HepG2 (cell line): Measurements from ENCODE around the gene FBXW8. TPM values are rescaled to one million over a fixed set of nuclear protein-coding genes. Genes with fewer than 3 reads are reported as not detected.
A peak's percentile ranks its signal among the peaks of the same experiment; 100 is the strongest.

Experiments used
- ATAC-seq: fragments of 200-7000 bp; cut with Tn5 transposase; 3 replicates; pipeline ENCODE4 v1.9.1; 2020; ENCODE audit warnings: mild to moderate bottlenecking, moderate library complexity
- BruUV-seq: library from RNA; stranded (reverse); fragments of 400-500 nt; replicated peaks from 2 replicates; lab custom pipeline; 2021; lab: Mats Ljungman, UMichigan
- CTCF ChIA-PET: fragments of 300-600 bp; formaldehyde crosslinking; extraction: SDS; loops from one replicate; lab custom pipeline; 2021; ENCODE audit warnings: low total read pairs, inconsistent platforms, low intra/inter-chr PET ratio; lab: Yijun Ruan, JAX
- POLR2A ChIA-PET: fragments of 350-600 bp; sonication (Branson Sonifier 250); formaldehyde crosslinking; loops from one replicate; lab custom pipeline; 2020; ENCODE audit warnings: antibody characterized with exemption, inconsistent platforms; lab: Yijun Ruan, JAX
- DNase-seq: peaks from one replicate; pipeline ENCODE4 v3.0.0-alpha.2; 2015; ENCODE audit warnings: low spot score
- FAIRE-seq: peaks from 3 replicates; lab custom pipeline; 2011; peaks lifted over from hg19 to GRCh38; lab: Jason Lieb, UNC
- H2AFZ ChIP-seq: one replicate; pipeline ENCODE4 v1.6.1; 2011; ENCODE audit warnings: low read length, inconsistent platforms
- H3K27ac ChIP-seq: fragments of 300-600 bp; 3 replicates; pipeline ENCODE4 v1.8.0; 2011; ENCODE audit warnings: mixed run types, mild to moderate bottlenecking, mixed read lengths, low read length, inconsistent platforms; ENCODE audit not compliant: insufficient read depth; ENCODE audit errors: extremely low read length
- H3K27me3 ChIP-seq, 2 experiments: fragments of 200-600 bp in 1 of 2; 2 replicates in 1 of 2; 3 replicates in 1 of 2; pipeline versions ENCODE4 v1.6.0 to v1.8.0; 2011; ENCODE audit warnings: low read length in 2 of 2, mild to moderate bottlenecking in 2 of 2, moderate library complexity in 2 of 2, inconsistent platforms in 1 of 2; ENCODE audit not compliant: insufficient read depth in 2 of 2, control insufficient read depth in 1 of 2
- H3K36me3 ChIP-seq, 2 experiments: fragments of 200-600 bp in 1 of 2; replicated peaks in 1 of 2; 2 replicates in 1 of 2; 3 replicates in 1 of 2; pipeline versions ENCODE4 v1.5.1 to v1.8.0; 2011; ENCODE audit warnings: low read length in 2 of 2, inconsistent platforms in 1 of 2; ENCODE audit not compliant: insufficient read depth in 2 of 2, control insufficient read depth in 1 of 2
- H3K4me1 ChIP-seq: 2 replicates; pipeline ENCODE4 v1.5.1; 2012; ENCODE audit warnings: low read length, inconsistent platforms; ENCODE audit not compliant: insufficient read depth
- H3K4me2 ChIP-seq: 2 replicates; pipeline ENCODE4 v1.6.0; 2011; ENCODE audit warnings: low read depth, low read length, inconsistent platforms
- H3K4me3 ChIP-seq, 3 experiments: fragments of 200-600 bp in 1 of 3; sonication (generic), shearing (Covaris generic) in 1 of 3; replicated peaks in 1 of 3; 2 replicates each; pipeline ENCODE4 v1.5.1; 2011 to 2016; ENCODE audit warnings: low read length in 3 of 3, inconsistent platforms in 2 of 3, low read depth in 2 of 3, mild to moderate bottlenecking in 2 of 3, control low read depth in 1 of 3, mixed read lengths in 1 of 3; ENCODE audit not compliant: insufficient read depth in 1 of 3
- H3K79me2 ChIP-seq: one replicate; pipeline ENCODE4 v1.6.1; 2011; ENCODE audit warnings: low read length, inconsistent platforms; ENCODE audit not compliant: insufficient read depth
- H3K9ac ChIP-seq: 2 replicates; pipeline ENCODE4 v1.6.0; 2011; ENCODE audit warnings: mild to moderate bottlenecking, low read depth, low read length, inconsistent platforms; ENCODE audit not compliant: insufficient read depth
- H3K9me3 ChIP-seq: 2 replicates; pipeline ENCODE4 v1.5.1; 2012; ENCODE audit warnings: mild to moderate bottlenecking, low read length
- H4K20me1 ChIP-seq: 2 replicates; pipeline ENCODE4 v1.6.0; 2011; ENCODE audit warnings: inconsistent platforms, mild to moderate bottlenecking, low read length, moderate library complexity; ENCODE audit not compliant: insufficient read depth
- CC2D1A ChIP-seq: sonication (generic); formaldehyde crosslinking; IDR thresholded peaks from 2 replicates; pipeline ENCODE4 v1.8.1; 2023; ENCODE audit warnings: mild to moderate bottlenecking, missing genetic modification reagents
- SMARCC2 ChIP-seq: fragments of 450-650 bp; IDR thresholded peaks from 2 replicates; pipeline ENCODE4 v1.6.1; 2017; ENCODE audit warnings: antibody characterized with exemption, mild to moderate bottlenecking
- SOX6 ChIP-seq, 2 experiments: fragments of 450-650 bp in 1 of 2; sonication (generic) in 1 of 2; formaldehyde crosslinking in 1 of 2; IDR thresholded peaks; 2 replicates each; pipeline versions ENCODE4 v1.4.0 to v1.6.1; 2017 to 2020; ENCODE audit warnings: antibody characterized with exemption in 1 of 2, mild to moderate bottlenecking in 1 of 2, missing genetic modification reagents in 1 of 2
- XRCC5 ChIP-seq: fragments of 200-400 bp; formaldehyde crosslinking; optimal IDR thresholded peaks from 2 replicates; pipeline ENCODE3; 2017; ENCODE audit warnings: mild to moderate bottlenecking, low read length
- ZNF10 ChIP-seq: sonication (generic); formaldehyde crosslinking; IDR thresholded peaks from 2 replicates; pipeline ENCODE4 v1.4.0; 2020; ENCODE audit warnings: mild to moderate bottlenecking, low read depth, missing genetic modification reagents, borderline replicate concordance
- WGBS: methylation state at CpG from one replicate; pipeline ENCODE4 v1.1.6; 2017; ENCODE audit warnings: low lambda C conversion rate; 5-methylcytosine and 5-hydroxymethylcytosine counted together
- in situ Hi-C: cut with HindIII; loops from 2 replicates; pipeline ENCODE4 v1.10.0; 2017; ENCODE audit warnings: low pct_unique_long_range_greater_than_20kb; ENCODE audit not compliant: extremely low pct_ligation_motif_present
- intact Hi-C: fragments of 100-400 bp; cut with micrococcal nuclease; formaldehyde crosslinking; loops from one replicate; pipeline ENCODE4 v1.10.0; 2022; ENCODE audit not compliant: unreplicated experiment
- polyA plus RNA-seq, 8 experiments: library from polyadenylated mRNA; depleted of rRNA in 3 of 8; stranded (reverse) in 7 of 8; unstranded in 1 of 8; fragments of >200 nt; fragmentation: Illumina TruSeq in 4 of 8; extraction: Trizol in 4 of 8; gene quantifications; 2 replicates each; pipeline versions ENCODE4 v1.2.1 to v1.2.3, GENCODE V29; 2011 to 2016; ENCODE audit warnings: low read depth in 4 of 8, missing spikeins in 1 of 8, mixed read lengths in 1 of 8; ENCODE audit not compliant: insufficient read depth in 1 of 8
- total RNA-seq, 5 experiments: library from RNA; depleted of rRNA; stranded (reverse); fragments of >200 nt; fragmentation: Illumina TruSeq; extraction: Trizol; gene quantifications; 2 replicates each; pipeline ENCODE4 v1.2.3, GENCODE V29; 2016; ENCODE audit warnings: low read depth in 1 of 5
- TF ChIP-seq, protein P1 (sequence below): sonication (generic); formaldehyde crosslinking; conservative IDR thresholded peaks from 2 replicates; pipeline ENCODE4 v1.4.0; 2020; ENCODE audit warnings: mild to moderate bottlenecking, missing genetic modification reagents, moderate library complexity
- TF ChIP-seq, protein P2 (sequence below): sonication (generic); formaldehyde crosslinking; IDR thresholded peaks from 2 replicates; pipeline ENCODE4 v1.5.0; 2020; ENCODE audit warnings: missing genetic modification reagents, mild to moderate bottlenecking, borderline replicate concordance
- TF ChIP-seq, protein P3 (sequence below): sonication (generic); formaldehyde crosslinking; IDR thresholded peaks from 2 replicates; pipeline ENCODE4 v1.8.0; 2022; ENCODE audit warnings: mild to moderate bottlenecking, missing genetic modification reagents
- TF ChIP-seq, protein P4 (sequence below): sonication (generic); formaldehyde crosslinking; IDR thresholded peaks from 2 replicates; pipeline ENCODE4 v1.4.0; 2020; ENCODE audit warnings: missing genetic modification reagents
- TF ChIP-seq, protein P5 (sequence below): sonication (generic); formaldehyde crosslinking; IDR thresholded peaks from 2 replicates; pipeline ENCODE4 v1.4.0; 2020; ENCODE audit warnings: missing genetic modification reagents, borderline replicate concordance

FBXW8 gene
- total and polyA plus RNA-seq, 2 of the 13 experiments (the other 11 are each of a cell fraction or from before 2014, with no cell fraction given) = 5.1 to 5.9 TPM

DNA sequence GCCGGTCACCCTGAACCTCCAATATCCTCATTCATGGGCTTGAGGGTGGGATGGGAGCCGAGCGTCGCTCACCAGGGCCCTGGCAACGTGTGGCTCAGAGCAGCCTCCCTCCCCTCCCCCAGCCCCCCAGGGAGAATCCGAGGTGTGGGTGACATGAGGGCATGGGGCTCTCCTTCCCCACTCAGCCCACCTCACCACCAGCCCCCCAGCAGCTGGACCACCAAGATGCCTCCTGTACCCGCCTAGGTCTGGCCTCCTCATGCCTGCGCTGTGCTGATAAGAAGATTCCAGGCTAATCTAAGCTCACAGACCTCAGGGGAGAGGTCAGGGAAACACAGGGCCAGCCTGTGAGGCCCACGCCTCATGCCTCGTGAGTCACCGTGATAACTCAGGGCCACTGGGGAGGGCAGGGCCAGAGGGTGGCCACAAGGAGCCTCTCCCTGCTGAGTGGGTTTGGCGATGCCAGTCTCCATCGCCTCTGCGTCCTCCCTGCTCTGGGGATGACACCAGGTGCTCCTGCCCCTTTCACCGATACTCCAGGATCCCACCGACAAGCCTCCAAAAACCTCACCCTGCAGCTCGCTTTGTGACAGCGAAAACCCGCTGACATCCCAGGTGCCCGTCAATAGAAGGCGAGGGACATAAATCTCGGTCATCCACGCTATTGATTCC lies 131.6 kb downstream of the FBXW8 start (continued):
- TF ChIP-seq, protein P1, sequence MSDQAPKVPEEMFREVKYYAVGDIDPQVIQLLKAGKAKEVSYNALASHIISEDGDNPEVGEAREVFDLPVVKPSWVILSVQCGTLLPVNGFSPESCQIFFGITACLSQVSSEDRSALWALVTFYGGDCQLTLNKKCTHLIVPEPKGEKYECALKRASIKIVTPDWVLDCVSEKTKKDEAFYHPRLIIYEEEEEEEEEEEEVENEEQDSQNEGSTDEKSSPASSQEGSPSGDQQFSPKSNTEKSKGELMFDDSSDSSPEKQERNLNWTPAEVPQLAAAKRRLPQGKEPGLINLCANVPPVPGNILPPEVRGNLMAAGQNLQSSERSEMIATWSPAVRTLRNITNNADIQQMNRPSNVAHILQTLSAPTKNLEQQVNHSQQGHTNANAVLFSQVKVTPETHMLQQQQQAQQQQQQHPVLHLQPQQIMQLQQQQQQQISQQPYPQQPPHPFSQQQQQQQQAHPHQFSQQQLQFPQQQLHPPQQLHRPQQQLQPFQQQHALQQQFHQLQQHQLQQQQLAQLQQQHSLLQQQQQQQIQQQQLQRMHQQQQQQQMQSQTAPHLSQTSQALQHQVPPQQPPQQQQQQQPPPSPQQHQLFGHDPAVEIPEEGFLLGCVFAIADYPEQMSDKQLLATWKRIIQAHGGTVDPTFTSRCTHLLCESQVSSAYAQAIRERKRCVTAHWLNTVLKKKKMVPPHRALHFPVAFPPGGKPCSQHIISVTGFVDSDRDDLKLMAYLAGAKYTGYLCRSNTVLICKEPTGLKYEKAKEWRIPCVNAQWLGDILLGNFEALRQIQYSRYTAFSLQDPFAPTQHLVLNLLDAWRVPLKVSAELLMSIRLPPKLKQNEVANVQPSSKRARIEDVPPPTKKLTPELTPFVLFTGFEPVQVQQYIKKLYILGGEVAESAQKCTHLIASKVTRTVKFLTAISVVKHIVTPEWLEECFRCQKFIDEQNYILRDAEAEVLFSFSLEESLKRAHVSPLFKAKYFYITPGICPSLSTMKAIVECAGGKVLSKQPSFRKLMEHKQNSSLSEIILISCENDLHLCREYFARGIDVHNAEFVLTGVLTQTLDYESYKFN = 0 out of 2 replicates have a peak, but pooled peaks have one; percentile 38
- no peak for TF ChIP-seq SOX6 (IDR thresholded peaks at IDR 0.05)
- TF ChIP-seq SOX6 (CRISPR knock-in tag; IDR thresholded peaks at IDR 0.05) = no peak
- TF ChIP-seq XRCC5 = no peak
- TF ChIP-seq, all 625 proteins: peak for 35

DNA sequence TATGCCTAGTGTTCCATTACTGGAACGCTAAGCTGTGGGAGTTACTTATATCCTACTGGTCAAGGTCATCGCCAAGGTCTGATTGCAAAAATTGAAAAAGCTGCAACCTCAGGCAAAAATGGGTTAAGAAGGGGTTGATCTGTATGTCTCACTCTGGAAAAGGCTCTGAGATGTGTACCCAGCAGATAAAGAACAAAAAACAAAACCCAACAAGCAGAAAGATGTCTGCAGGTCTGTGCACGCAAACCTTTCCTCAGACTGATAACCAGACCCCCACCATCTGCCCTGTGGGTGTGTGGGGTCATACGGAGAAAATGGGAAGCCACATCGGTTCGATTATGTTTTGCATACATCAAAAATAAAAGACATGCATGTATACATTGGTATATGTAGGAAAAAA lies 132.1 kb downstream of the FBXW8 start:
- intact Hi-C loops (no loop called here), in situ Hi-C loops (no loop called here)
- Histone ChIP-seq H4K20me1 (no peaks in the 10 kb centered on the region), H3K4me1 (peaks cover 66% of the 10 kb centered on the region), H3K9ac (no peak overlapping the region; the same call in 1 of the 2 replicates), H3K79me2 (no peaks in the 10 kb centered on the region), H3K4me2 (no peak overlapping the region), H3K27ac (no peak overlapping the region), H3K27me3 (no peaks in the 10 kb centered on the region), H2AFZ (no peak overlapping the region), H3K36me3 (peaks cover 6 to 11% of the 10 kb centered on the region in 2 experiments; a peak in 4 of 5 replicates), H3K9me3 (no peaks in the 10 kb centered on the region), H3K4me3 (no peak overlapping the region)
- FAIRE-seq (no peak), ATAC-seq (no peak), DNase-seq (no peak)
- WGBS = 85% methylated on average over 6 of the region's 6 CpGs
- ChIA-PET POLR2A (interaction anchor here (1.7 kb wide), 1 partner anchor 48 kb away, joined by 8 read pairs; no protein-coding TSS in a partner anchor), CTCF (no interaction called here)
- TF ChIP-seq ZNF10 (CRISPR knock-in tag) = no peak
- TF ChIP-seq, protein P2, sequence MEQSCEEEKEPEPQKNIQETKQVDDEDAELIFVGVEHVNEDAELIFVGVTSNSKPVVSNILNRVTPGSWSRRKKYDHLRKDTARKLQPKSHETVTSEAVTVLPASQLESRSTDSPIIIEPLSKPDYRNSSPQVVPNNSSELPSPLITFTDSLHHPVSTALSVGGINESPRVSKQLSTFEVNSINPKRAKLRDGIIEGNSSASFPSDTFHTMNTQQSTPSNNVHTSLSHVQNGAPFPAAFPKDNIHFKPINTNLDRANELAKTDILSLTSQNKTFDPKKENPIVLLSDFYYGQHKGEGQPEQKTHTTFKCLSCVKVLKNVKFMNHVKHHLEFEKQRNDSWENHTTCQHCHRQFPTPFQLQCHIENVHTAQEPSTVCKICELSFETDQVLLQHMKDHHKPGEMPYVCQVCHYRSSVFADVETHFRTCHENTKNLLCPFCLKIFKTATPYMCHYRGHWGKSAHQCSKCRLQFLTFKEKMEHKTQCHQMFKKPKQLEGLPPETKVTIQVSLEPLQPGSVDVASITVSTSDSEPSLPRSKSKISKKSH (CRISPR knock-in tag) = no peak
- no peak for TF ChIP-seq SMARCC2
- no peak for TF ChIP-seq CC2D1A
- TF ChIP-seq, protein P3, sequence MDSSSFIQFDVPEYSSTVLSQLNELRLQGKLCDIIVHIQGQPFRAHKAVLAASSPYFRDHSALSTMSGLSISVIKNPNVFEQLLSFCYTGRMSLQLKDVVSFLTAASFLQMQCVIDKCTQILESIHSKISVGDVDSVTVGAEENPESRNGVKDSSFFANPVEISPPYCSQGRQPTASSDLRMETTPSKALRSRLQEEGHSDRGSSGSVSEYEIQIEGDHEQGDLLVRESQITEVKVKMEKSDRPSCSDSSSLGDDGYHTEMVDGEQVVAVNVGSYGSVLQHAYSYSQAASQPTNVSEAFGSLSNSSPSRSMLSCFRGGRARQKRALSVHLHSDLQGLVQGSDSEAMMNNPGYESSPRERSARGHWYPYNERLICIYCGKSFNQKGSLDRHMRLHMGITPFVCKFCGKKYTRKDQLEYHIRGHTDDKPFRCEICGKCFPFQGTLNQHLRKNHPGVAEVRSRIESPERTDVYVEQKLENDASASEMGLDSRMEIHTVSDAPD (CRISPR knock-in tag) = no peak
- TF ChIP-seq, protein P4, sequence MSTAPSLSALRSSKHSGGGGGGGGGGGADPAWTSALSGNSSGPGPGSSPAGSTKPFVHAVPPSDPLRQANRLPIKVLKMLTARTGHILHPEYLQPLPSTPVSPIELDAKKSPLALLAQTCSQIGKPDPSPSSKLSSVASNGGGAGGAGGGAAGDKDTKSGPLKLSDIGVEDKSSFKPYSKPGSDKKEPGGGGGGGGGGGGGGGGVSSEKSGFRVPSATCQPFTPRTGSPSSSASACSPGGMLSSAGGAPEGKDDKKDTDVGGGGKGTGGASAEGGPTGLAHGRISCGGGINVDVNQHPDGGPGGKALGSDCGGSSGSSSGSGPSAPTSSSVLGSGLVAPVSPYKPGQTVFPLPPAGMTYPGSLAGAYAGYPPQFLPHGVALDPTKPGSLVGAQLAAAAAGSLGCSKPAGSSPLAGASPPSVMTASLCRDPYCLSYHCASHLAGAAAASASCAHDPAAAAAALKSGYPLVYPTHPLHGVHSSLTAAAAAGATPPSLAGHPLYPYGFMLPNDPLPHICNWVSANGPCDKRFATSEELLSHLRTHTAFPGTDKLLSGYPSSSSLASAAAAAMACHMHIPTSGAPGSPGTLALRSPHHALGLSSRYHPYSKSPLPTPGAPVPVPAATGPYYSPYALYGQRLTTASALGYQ (CRISPR knock-in tag) = no peak
- TF ChIP-seq, protein P5, sequence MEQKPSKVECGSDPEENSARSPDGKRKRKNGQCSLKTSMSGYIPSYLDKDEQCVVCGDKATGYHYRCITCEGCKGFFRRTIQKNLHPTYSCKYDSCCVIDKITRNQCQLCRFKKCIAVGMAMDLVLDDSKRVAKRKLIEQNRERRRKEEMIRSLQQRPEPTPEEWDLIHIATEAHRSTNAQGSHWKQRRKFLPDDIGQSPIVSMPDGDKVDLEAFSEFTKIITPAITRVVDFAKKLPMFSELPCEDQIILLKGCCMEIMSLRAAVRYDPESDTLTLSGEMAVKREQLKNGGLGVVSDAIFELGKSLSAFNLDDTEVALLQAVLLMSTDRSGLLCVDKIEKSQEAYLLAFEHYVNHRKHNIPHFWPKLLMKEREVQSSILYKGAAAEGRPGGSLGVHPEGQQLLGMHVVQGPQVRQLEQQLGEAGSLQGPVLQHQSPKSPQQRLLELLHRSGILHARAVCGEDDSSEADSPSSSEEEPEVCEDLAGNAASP (CRISPR knock-in tag) = no peak
- BruUV-seq = no TSS peak
